NCI-H524 treated with DMSO at 0.1 percent for 48 hours (cell line): ENCODE measurements around the gene KCNE3.

Experiments
- DNase-seq: peaks from one replicate; lab custom pipeline; 2025; lab: John Stamatoyannopoulos, UW

KCNE3 gene

GRCh38 chr11:74471668-74472429, 4.5 kb upstream of the KCNE3 start:
- DNase-seq = no peak

- DNase-seq = no peak
Measured at GRCh38 chr11:74471037-74471436, 3.7 kb upstream of the KCNE3 start.

GRCh38 chr11:74470526-74470925, 3.2 kb upstream of the KCNE3 start:
- peak; percentile 80 for DNase-seq

GRCh38 chr11:74468936-74469335, 1.6 kb upstream of the KCNE3 start:
- no peak for DNase-seq

- DNase-seq = no peak
Measured at GRCh38 chr11:74468521-74468920, 1.2 kb upstream of the KCNE3 start.

GRCh38 chr11:74468058-74468457, 709 bp upstream of the KCNE3 start:
- no peak for DNase-seq

GRCh38 chr11:74465291-74465708, 2.0 kb downstream of the KCNE3 start:
- no peak for DNase-seq

- no peak for DNase-seq
Measured at GRCh38 chr11:74464746-74465145, 2.6 kb downstream of the KCNE3 start.

GRCh38 chr11:74463216-74463615, 4.1 kb downstream of the KCNE3 start:
- no peak for DNase-seq

GRCh38 chr11:74462631-74463030, 4.7 kb downstream of the KCNE3 start:
- no peak for DNase-seq

GRCh38 chr11:74462009-74462408, 5.3 kb downstream of the KCNE3 start:
- no peak for DNase-seq

- no peak for DNase-seq
Measured at GRCh38 chr11:74460481-74461154, 6.7 kb downstream of the KCNE3 start.

GRCh38 chr11:74460065-74460464, 7.3 kb downstream of the KCNE3 start:
- no peak for DNase-seq

GRCh38 chr11:74459584-74459983, 7.8 kb downstream of the KCNE3 start:
- no peak for DNase-seq

- DNase-seq = no peak
Measured at GRCh38 chr11:74457356-74457755, 10.0 kb downstream of the KCNE3 start.

GRCh38 chr11:74453373-74453975, 13.9 kb downstream of the KCNE3 start:
- DNase-seq = peak; percentile 24

- DNase-seq = no peak
Measured at GRCh38 chr11:74452366-74452765, 15.0 kb downstream of the KCNE3 start.

- no peak for DNase-seq
Measured at GRCh38 chr11:74450318-74450717, 17.0 kb downstream of the KCNE3 start.

GRCh38 chr11:74449369-74449931, 17.9 kb downstream of the KCNE3 start:
- DNase-seq = peak; percentile 15

- DNase-seq = no peak
Measured at GRCh38 chr11:74447720-74448119, 19.6 kb downstream of the KCNE3 start.

- no peak for DNase-seq
Measured at GRCh38 chr11:74446532-74446938, 20.8 kb downstream of the KCNE3 start.

GRCh38 chr11:74444173-74444826, 23.0 kb downstream of the KCNE3 start:
- no peak for DNase-seq
